ENCODE results near the gene TCIRG1.

The TCIRG1 gene

DNA sequence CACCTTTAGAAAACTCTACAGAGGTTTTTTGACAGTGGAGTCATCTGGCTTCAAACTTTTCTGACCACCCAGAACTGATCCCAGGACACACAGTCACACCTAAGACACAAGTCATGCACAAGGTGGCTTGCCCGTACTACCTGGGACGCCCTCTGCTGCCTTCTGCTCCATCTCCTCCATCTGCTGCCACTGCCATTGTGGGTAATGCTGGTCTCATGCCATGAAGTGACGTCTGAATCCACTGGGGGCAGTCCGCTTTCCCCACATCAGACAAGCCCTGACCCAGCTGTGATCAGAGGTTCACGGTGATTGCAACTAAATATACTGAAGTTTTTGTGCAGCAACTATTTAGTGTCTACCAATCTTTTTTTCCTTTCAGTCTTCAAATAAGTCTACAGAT, 13.8 kb upstream of the TCIRG1 start:
- H3K4me3 ChIP-seq (ENCODE audit: low read length), result no peak overlapping the region
- no peak for TF ChIP-seq EZH2 (optimal IDR thresholded peaks at IDR 0.05; ENCODE audit: low read depth, low read length)
- no peak for TF ChIP-seq EZH2phosphoT487 (IDR thresholded peaks at IDR 0.05; ENCODE audit: low read length)
- TF ChIP-seq, protein P1, sequence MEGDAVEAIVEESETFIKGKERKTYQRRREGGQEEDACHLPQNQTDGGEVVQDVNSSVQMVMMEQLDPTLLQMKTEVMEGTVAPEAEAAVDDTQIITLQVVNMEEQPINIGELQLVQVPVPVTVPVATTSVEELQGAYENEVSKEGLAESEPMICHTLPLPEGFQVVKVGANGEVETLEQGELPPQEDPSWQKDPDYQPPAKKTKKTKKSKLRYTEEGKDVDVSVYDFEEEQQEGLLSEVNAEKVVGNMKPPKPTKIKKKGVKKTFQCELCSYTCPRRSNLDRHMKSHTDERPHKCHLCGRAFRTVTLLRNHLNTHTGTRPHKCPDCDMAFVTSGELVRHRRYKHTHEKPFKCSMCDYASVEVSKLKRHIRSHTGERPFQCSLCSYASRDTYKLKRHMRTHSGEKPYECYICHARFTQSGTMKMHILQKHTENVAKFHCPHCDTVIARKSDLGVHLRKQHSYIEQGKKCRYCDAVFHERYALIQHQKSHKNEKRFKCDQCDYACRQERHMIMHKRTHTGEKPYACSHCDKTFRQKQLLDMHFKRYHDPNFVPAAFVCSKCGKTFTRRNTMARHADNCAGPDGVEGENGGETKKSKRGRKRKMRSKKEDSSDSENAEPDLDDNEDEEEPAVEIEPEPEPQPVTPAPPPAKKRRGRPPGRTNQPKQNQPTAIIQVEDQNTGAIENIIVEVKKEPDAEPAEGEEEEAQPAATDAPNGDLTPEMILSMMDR (IDR thresholded peaks at IDR 0.05; ENCODE audit: low read length), result no peak; the same call in 1 of the 2 replicates
- peaks cover 17% of the 10 kb centered on the region for H3K79me2 ChIP-seq (ENCODE audit: low read length)
- H3K9me2 ChIP-seq (replicated peaks; ENCODE audit: insufficient read depth, low read length), result no peaks in the 10 kb centered on the region
- no peaks in the 10 kb centered on the region for H3K9me3 ChIP-seq (replicated peaks; ENCODE audit: insufficient read depth, low read length)
- H3F3A ChIP-seq (ENCODE audit: insufficient read depth, low read length), result no peaks in the 10 kb centered on the region
- no peak for DNase-seq
- H3K27ac ChIP-seq (ENCODE audit: low read length), result no peak overlapping the region
- no peaks in the 10 kb centered on the region for H3K27me3 ChIP-seq (replicated peaks; ENCODE audit: insufficient read depth, low read length)
- no peak overlapping the region for H3K4me2 ChIP-seq (ENCODE audit: low read depth, low read length)
- no peaks in the 10 kb centered on the region for H3K36me3 ChIP-seq (replicated peaks; ENCODE audit: insufficient read depth, low read length)
- H3K4me1 ChIP-seq (ENCODE audit: low read length), result peaks cover 13% of the 10 kb centered on the region
- H4K20me1 ChIP-seq (ENCODE audit: insufficient read depth, low read length), result no peaks in the 10 kb centered on the region
- no peak overlapping the region for H2AFZ ChIP-seq (ENCODE audit: low read length)
- no peak overlapping the region for H3K9ac ChIP-seq (ENCODE audit: low read length)

DNA sequence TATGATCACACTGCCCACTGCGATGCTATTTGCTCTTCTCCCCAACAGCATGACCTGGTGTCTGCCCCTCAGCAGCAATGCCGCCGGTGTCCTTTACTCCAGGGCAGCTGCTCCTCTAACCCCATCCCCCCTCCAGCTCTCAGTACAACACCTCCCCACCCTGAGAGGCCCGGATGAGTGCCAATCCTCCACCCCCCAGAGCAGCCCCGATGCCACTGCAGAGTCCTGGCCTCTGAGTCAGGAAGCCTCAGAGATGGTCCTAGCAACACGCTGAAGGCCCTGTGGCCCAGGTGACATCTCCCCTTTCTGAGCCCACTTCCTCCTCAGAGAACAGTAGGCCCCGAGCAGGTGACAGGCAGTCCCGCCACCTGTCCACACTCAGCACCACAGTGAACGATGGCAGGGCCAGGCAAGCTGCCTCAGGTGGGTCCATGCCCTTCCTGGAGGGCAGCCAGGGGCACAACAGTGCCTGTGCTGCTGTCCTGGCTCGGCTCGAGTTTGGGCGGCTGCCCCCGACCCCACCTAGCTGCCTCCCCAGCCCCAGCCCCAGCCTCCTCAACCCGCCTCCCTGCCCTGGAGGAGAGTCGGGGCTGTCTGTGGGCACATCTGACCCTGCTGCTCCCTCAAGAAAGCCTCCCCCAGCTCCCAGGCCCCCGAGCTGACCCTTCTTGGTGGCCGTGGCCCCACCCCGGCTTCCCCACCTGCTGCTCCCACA, 12.3 kb upstream of the TCIRG1 start:
- Histone ChIP-seq H3K27ac (ENCODE audit: low read length) (no peak overlapping the region), H3K4me1 (ENCODE audit: low read length) (peaks cover 6% of the 10 kb centered on the region), H3K27me3 (replicated peaks; ENCODE audit: insufficient read depth, low read length) (no peaks in the 10 kb centered on the region)

DNA sequence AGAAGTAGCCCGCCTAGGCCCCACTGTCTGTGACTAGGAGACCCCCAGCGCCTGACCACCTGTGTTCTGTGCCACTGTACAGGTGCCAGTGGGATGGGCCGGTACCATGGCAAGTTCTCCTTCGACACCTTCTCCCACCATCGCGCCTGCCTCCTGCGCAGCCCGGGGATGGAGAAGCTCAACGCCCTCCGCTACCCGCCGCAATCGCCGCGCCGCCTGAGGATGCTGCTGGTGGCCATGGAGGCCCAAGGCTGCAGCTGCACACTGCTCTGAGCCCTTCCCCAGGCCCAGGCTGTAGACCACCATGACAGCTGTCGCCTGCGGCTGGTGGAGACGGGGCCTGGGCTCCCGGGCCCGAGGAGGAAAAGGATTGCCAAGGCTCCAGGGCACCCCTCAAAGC, 11.2 kb upstream of the TCIRG1 start:
- Histone ChIP-seq H3K36me3 (replicated peaks; ENCODE audit: insufficient read depth, low read length) (no peaks in the 10 kb centered on the region), H3F3A (ENCODE audit: insufficient read depth, low read length) (no peaks in the 10 kb centered on the region), H3K9me2 (replicated peaks; ENCODE audit: insufficient read depth, low read length) (no peaks in the 10 kb centered on the region), H3K27me3 (replicated peaks; ENCODE audit: insufficient read depth, low read length) (no peaks in the 10 kb centered on the region), H3K9me3 (replicated peaks; ENCODE audit: insufficient read depth, low read length) (no peaks in the 10 kb centered on the region), H3K9ac (ENCODE audit: low read length) (no peak overlapping the region), H2AFZ (ENCODE audit: low read length) (no peak overlapping the region), H3K79me2 (ENCODE audit: low read length) (peaks cover 38% of the 10 kb centered on the region), H3K27ac (ENCODE audit: low read length) (no peak overlapping the region), H3K4me1 (ENCODE audit: low read length) (peaks cover 11% of the 10 kb centered on the region), H4K20me1 (ENCODE audit: insufficient read depth, low read length) (no peaks in the 10 kb centered on the region), H3K4me2 (ENCODE audit: low read depth, low read length) (no peak overlapping the region), H3K4me3 (ENCODE audit: low read length) (no peak overlapping the region)
- DNase-seq, result no peak
- TF ChIP-seq, protein P1 (IDR thresholded peaks at IDR 0.05; ENCODE audit: low read length), result no peak
- no peak for TF ChIP-seq EZH2phosphoT487 (IDR thresholded peaks at IDR 0.05; ENCODE audit: low read length)
- no peak for TF ChIP-seq EZH2 (optimal IDR thresholded peaks at IDR 0.05; ENCODE audit: low read depth, low read length)

More for the DNA sequence above, 12.3 kb upstream of the TCIRG1 start:
- no peaks in the 10 kb centered on the region for H3K9me2 ChIP-seq (replicated peaks; ENCODE audit: insufficient read depth, low read length)
- no peak overlapping the region for H3K9ac ChIP-seq (ENCODE audit: low read length)
- no peaks in the 10 kb centered on the region for H3K36me3 ChIP-seq (replicated peaks; ENCODE audit: insufficient read depth, low read length)
- TF ChIP-seq EZH2 (optimal IDR thresholded peaks at IDR 0.05; ENCODE audit: low read depth, low read length) (no peak), EZH2phosphoT487 (IDR thresholded peaks at IDR 0.05; ENCODE audit: low read length) (no peak)
- TF ChIP-seq, protein P1 (IDR thresholded peaks at IDR 0.05; ENCODE audit: low read length), result no peak
- no peak overlapping the region for H3K4me2 ChIP-seq (ENCODE audit: low read depth, low read length)
- DNase-seq, result no peak
- no peaks in the 10 kb centered on the region for H3K9me3 ChIP-seq (replicated peaks; ENCODE audit: insufficient read depth, low read length)
- no peaks in the 10 kb centered on the region for H3F3A ChIP-seq (ENCODE audit: insufficient read depth, low read length)
- H4K20me1 ChIP-seq (ENCODE audit: insufficient read depth, low read length), result no peaks in the 10 kb centered on the region
- H3K79me2 ChIP-seq (ENCODE audit: low read length), result peaks cover 27% of the 10 kb centered on the region
- H2AFZ ChIP-seq (ENCODE audit: low read length), result no peak overlapping the region
- H3K4me3 ChIP-seq (ENCODE audit: low read length), result no peak overlapping the region
